NCI-H146 treated with DMSO at 0.1 percent for 48 hours (cell line): ENCODE data around the gene ABCA5.
A peak's percentile ranks its signal among the peaks of the same experiment; 100 is the strongest.

Experiments
- DNase-seq: peaks from one replicate; lab custom pipeline; 2025; ENCODE audit not compliant: unreplicated experiment; lab: John Stamatoyannopoulos, UW

The ABCA5 gene

GRCh38 chr17:69269131-69269998 is 57.6 kb downstream of the ABCA5 start:
- DNase-seq: no peak

- no peak for DNase-seq
Measured at GRCh38 chr17:69268543-69269014, 58.4 kb downstream of the ABCA5 start.

GRCh38 chr17:69267219-69267618 is 59.7 kb downstream of the ABCA5 start:
- DNase-seq: no peak

GRCh38 chr17:69265873-69266272 is 61.1 kb downstream of the ABCA5 start:
- DNase-seq: no peak

GRCh38 chr17:69254187-69254586 is 72.7 kb downstream of the ABCA5 start:
- DNase-seq: no peak

GRCh38 chr17:69250641-69251040 is 76.3 kb downstream of the ABCA5 start:
- no peak for DNase-seq

- DNase-seq: peak; percentile 9
Measured at GRCh38 chr17:69246726-69247375, 80.1 kb downstream of the ABCA5 start.

GRCh38 chr17:69246202-69246601 is 80.7 kb downstream of the ABCA5 start:
- no peak for DNase-seq

GRCh38 chr17:69245617-69246016 is 81.3 kb downstream of the ABCA5 start:
- DNase-seq: no peak

GRCh38 chr17:69239611-69240600 is 87.0 kb downstream of the ABCA5 start:
- DNase-seq: no peak

- no peak for DNase-seq
Measured at GRCh38 chr17:69236946-69237345, 90.0 kb downstream of the ABCA5 start.

GRCh38 chr17:69236464-69236863 is 90.5 kb downstream of the ABCA5 start:
- no peak for DNase-seq

GRCh38 chr17:69235338-69236058 is 91.4 kb downstream of the ABCA5 start:
- DNase-seq: peak; percentile 3

GRCh38 chr17:69232650-69233049 is 94.3 kb downstream of the ABCA5 start:
- DNase-seq: no peak

GRCh38 chr17:69231521-69231920 is 95.4 kb downstream of the ABCA5 start:
- DNase-seq: no peak

- no peak for DNase-seq
Measured at GRCh38 chr17:69230939-69231338, 96.0 kb downstream of the ABCA5 start.

- no peak for DNase-seq
Measured at GRCh38 chr17:69228576-69228975, 98.4 kb downstream of the ABCA5 start, which contains the start of gene ABCA10. Gene ABCA10, minus strand, starts transcription at chr17:69228824. Its CDS starts 3,466 bp downstream, at chr17:69225358.

- DNase-seq: no peak
Measured at GRCh38 chr17:69228018-69228417, 98.9 kb downstream of the ABCA5 start.

- no peak for DNase-seq
Measured at GRCh38 chr17:69227541-69227940, 99.4 kb downstream of the ABCA5 start.

- DNase-seq: no peak
Measured at GRCh38 chr17:69223809-69224208, 103.1 kb downstream of the ABCA5 start.
